C4-2B (cell line): Measurements from ENCODE around the gene TMEFF2.

Source experiments
- ZFX ChIP-seq: fragments of 450-650 bp; IDR thresholded peaks from 2 replicates; pipeline ENCODE4 v1.6.1; 2017
- TF ChIP-seq, protein P1 (sequence below): fragments of 450-650 bp; conservative IDR thresholded peaks from 2 replicates; pipeline ENCODE4 v1.5.1; 2017; ENCODE audit warnings: mild to moderate bottlenecking

DNA sequence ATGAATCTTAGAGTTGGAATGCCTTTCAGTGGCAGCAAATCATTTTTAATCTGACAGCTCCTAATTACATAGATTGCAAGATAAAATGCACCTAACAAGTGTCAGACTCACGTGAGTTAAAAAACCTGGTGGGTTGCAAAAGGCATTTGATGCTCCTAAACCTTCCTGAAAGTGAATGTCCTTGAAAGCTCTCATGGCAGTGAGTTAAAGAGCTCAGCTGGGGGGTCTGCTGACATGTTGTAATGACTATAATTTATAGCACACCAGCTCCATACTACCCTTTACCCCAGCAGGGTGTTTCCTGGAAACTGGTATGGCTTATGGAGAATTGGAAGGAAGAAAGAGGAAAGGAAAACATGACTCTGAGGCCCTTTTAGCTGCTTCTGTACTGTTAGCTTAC is 256.0 kb downstream of the TMEFF2 start:
- TF ChIP-seq, protein P1, sequence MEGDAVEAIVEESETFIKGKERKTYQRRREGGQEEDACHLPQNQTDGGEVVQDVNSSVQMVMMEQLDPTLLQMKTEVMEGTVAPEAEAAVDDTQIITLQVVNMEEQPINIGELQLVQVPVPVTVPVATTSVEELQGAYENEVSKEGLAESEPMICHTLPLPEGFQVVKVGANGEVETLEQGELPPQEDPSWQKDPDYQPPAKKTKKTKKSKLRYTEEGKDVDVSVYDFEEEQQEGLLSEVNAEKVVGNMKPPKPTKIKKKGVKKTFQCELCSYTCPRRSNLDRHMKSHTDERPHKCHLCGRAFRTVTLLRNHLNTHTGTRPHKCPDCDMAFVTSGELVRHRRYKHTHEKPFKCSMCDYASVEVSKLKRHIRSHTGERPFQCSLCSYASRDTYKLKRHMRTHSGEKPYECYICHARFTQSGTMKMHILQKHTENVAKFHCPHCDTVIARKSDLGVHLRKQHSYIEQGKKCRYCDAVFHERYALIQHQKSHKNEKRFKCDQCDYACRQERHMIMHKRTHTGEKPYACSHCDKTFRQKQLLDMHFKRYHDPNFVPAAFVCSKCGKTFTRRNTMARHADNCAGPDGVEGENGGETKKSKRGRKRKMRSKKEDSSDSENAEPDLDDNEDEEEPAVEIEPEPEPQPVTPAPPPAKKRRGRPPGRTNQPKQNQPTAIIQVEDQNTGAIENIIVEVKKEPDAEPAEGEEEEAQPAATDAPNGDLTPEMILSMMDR = no peak
- TF ChIP-seq ZFX = no peak
